ENCODE data around the gene EXD3.

Gene EXD3

DNA sequence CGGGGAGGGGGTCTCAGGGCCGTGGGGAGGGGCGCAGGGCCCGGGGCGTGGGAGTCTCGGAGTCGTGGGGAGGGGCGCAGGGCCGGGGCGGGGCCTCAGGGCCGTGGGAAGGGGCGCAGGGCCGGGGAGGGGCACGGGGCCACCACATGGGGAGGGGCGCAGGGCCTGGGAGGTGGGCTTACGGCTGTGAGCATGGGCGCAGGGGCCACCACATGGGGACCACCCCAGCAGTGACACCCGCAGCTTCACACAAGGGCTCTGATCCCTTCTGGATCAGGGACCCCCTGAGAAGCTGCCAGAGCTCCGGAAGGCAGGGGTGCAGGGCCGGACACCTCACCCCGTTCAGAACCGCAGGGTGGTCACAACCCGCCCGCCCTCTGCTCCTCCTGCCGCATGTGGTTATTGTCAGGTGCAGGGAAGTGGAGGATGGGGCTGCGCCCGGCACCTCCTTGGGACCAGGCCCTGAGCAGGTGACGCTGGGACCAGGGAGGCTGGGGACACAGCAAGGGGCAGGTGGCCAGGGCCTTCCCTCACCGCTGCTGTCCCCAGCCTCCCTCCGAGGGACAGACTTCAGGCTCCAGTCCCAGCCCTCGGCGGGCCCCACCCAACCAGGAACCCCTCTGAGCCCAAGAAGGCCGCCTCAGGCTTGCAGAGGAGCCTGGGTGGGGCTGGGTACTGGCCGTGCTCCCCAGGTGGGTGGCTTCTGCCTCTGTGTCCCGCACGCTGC lies 53.7 kb downstream of the EXD3 start:
- TF ChIP-seq, protein P1, sequence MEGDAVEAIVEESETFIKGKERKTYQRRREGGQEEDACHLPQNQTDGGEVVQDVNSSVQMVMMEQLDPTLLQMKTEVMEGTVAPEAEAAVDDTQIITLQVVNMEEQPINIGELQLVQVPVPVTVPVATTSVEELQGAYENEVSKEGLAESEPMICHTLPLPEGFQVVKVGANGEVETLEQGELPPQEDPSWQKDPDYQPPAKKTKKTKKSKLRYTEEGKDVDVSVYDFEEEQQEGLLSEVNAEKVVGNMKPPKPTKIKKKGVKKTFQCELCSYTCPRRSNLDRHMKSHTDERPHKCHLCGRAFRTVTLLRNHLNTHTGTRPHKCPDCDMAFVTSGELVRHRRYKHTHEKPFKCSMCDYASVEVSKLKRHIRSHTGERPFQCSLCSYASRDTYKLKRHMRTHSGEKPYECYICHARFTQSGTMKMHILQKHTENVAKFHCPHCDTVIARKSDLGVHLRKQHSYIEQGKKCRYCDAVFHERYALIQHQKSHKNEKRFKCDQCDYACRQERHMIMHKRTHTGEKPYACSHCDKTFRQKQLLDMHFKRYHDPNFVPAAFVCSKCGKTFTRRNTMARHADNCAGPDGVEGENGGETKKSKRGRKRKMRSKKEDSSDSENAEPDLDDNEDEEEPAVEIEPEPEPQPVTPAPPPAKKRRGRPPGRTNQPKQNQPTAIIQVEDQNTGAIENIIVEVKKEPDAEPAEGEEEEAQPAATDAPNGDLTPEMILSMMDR (IDR thresholded peaks at IDR 0.05), result no peak

DNA sequence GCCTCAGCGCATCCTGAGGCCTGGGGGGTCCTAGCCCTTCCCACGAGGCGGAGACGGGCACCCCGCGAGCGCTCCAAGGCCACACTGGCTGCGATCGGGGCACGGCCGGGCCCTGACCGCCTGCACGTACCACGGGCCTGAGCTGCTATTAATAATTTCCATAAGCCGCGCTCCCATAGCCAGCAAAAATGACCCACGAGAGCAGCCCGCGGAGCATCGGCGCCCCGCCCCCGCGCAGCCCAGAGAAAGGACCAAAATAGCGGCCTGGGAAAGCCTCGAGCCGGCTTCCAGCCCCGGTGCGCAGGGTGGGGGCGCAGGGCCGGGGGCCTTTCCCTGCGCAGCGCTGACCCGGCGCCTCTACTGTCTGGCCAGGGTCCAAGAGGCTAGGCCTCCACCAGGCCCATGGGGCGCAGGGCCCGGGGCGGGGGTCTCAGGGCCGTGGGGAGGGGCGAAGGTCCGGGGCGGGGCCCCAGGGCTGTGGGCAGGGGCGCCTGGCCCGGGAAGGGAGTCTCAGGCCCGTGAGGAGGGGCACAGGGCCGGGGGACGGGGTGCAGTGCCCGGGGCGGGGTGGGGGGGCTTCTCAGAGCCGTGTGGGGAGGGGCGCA lies 54.4 kb downstream of the EXD3 start:
- H3K27me3 ChIP-seq, result no peaks in the 10 kb centered on the region
- H3K27ac ChIP-seq, result no peak overlapping the region
- H3K4me1 ChIP-seq (ENCODE audit: control insufficient read depth in 1 of 2, insufficient read depth in 1 of 2, low read depth in 1 of 2, low read length in 1 of 2), result no peaks in the 10 kb centered on the region
- H3K4me3 ChIP-seq (ENCODE audit: low read depth in 1 of 2, low read length in 1 of 2), result no peak overlapping the region
- no peaks in the 10 kb centered on the region for H3K9me3 ChIP-seq
- TF ChIP-seq, protein P1 (IDR thresholded peaks at IDR 0.05), result no peak
- no peaks in the 10 kb centered on the region for H3K36me3 ChIP-seq

More for the DNA sequence above, 53.7 kb downstream of the EXD3 start:
- no peak overlapping the region for H3K4me3 ChIP-seq (ENCODE audit: low read depth in 1 of 2, low read length in 1 of 2)
- no peaks in the 10 kb centered on the region for H3K4me1 ChIP-seq (ENCODE audit: control insufficient read depth in 1 of 2, insufficient read depth in 1 of 2, low read depth in 1 of 2, low read length in 1 of 2)
- H3K27ac ChIP-seq, result no peak overlapping the region
- no peaks in the 10 kb centered on the region for H3K27me3 ChIP-seq
- no peaks in the 10 kb centered on the region for H3K9me3 ChIP-seq
- no peaks in the 10 kb centered on the region for H3K36me3 ChIP-seq

DNA sequence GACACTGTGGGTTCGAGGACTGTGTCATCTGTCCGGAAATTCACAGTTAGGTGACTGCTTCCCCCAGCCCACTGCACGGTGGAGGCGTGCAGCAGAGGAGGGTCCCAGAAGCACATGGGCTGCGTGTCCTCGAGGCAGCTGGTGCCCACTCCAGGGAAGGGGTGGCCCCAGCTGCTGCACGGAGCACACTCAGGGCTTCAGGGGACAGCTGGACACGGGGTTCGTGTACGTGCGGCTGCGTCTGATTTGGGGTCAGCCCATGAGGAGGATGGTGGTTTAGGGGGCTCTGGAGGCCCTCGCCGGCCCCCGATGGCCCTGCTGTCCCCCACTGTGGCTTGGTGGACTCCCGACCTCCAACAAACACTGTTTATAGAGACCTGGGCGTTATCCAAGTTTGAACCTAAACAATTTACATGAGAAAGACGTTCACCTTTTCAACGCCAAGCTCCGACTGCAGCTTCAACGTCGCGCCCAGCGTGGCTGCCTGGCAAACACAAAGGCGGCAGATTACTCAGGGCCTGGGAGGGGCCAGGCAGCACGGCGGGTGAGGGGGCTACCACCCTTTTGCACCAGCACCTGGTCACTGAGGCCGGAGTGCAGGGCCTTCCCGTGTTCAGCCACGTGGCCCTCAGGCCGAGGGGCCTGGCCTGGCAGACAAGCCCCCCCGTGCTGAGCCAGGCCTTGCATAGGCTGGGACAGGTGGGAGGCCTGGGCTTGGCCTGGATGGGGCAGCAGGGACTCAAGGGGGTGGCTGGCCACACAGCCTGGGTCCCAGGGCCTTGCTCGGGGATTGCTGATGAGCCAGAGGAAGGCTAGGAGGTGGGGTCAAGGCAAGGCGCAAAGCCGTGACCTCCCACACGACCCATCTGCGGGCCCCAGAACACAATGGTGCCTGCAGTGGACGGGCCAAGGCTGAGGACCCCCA lies 55.2 kb downstream of the EXD3 start:
- H3K4me1 ChIP-seq (ENCODE audit: control insufficient read depth in 1 of 2, insufficient read depth in 1 of 2, low read depth in 1 of 2, low read length in 1 of 2), result no peaks in the 10 kb centered on the region
- no peaks in the 10 kb centered on the region for H3K36me3 ChIP-seq
- H3K4me3 ChIP-seq (ENCODE audit: low read depth in 1 of 2, low read length in 1 of 2), result no peak overlapping the region
- no peak overlapping the region for H3K27ac ChIP-seq
- TF ChIP-seq, protein P1 (IDR thresholded peaks at IDR 0.05), result no peak
- no peaks in the 10 kb centered on the region for H3K9me3 ChIP-seq
- H3K27me3 ChIP-seq, result no peaks in the 10 kb centered on the region

DNA sequence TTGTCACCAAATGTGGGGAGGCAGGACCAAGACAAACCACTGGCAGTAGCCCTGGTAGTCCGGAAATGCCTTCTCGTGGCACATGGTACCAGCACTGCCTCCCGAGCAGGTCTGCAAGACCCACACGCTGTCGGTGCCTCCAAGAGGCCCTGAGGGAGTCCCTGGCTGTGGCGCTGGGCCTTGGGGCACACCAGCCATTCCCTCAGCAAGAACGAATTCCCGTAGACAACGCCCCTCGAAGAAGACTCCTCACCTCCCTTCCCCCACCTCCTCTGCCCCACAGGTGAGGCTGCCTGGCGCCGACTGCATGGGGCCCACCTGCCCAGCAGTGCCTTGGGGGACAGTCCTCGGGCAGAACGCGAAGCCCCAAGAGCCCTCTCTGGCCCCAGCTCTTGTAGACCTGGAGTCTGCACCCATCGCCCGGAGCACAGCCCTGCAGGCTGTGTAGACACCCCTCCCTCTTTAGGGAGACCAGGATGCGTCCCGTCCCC lies 56.0 kb downstream of the EXD3 start:
- Histone ChIP-seq H3K36me3 (no peaks in the 10 kb centered on the region), H3K9me3 (no peaks in the 10 kb centered on the region), H3K27ac (no peak overlapping the region), H3K4me1 (ENCODE audit: control insufficient read depth in 1 of 2, insufficient read depth in 1 of 2, low read depth in 1 of 2, low read length in 1 of 2) (no peaks in the 10 kb centered on the region), H3K27me3 (no peaks in the 10 kb centered on the region), H3K4me3 (ENCODE audit: low read depth in 1 of 2, low read length in 1 of 2) (no peak overlapping the region)
- TF ChIP-seq, protein P1 (IDR thresholded peaks at IDR 0.05), result no peak

DNA sequence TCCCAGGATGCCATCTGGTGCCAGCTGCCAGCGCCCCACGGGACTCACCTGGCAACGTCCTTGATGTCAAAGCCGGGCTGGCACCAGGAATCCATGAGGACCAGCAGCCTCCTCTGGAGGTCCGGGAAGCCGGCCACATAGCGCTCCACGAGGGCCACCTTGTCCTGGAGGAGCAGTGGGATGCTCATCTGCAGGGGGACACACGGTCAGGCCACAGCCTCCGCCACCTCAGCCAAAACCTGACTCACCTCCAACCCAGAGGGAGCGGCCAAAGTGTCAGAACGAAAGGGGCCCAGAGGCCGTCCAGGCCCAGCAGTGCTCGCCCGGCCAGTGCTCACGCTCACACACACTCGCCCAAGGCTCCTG lies 56.5 kb downstream of the EXD3 start:
- Histone ChIP-seq H3K27ac (no peak overlapping the region), H3K27me3 (no peaks in the 10 kb centered on the region), H3K36me3 (no peaks in the 10 kb centered on the region), H3K4me3 (ENCODE audit: low read depth in 1 of 2, low read length in 1 of 2) (no peak overlapping the region), H3K4me1 (ENCODE audit: control insufficient read depth in 1 of 2, insufficient read depth in 1 of 2, low read depth in 1 of 2, low read length in 1 of 2) (no peaks in the 10 kb centered on the region), H3K9me3 (no peaks in the 10 kb centered on the region)
- TF ChIP-seq, protein P1 (IDR thresholded peaks at IDR 0.05), result no peak

Measured in neutrophil (primary cell).